ENCODE data around the gene CAPN2.

CAPN2 gene

DNA sequence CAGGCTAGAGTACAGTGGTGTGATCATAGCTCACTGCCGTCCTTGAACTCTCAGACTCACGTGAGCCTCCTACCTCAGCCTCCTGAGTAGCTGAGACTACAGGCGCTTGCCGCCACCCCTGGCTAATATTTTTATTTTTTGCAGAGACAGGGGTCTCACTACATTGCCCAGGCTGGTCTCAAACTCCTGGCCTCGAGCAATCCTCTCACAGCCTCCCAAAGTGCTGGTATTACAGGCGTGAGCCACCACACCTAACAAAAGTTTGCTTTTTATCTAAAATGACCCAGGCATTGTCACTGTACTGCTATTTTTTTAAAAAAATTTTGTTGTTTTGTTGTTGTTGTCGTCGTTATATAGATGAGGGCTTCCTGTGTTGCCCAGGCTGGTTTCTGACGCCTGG is 46.4 kb downstream of the CAPN2 start:
- no peak for DNase-seq

DNA sequence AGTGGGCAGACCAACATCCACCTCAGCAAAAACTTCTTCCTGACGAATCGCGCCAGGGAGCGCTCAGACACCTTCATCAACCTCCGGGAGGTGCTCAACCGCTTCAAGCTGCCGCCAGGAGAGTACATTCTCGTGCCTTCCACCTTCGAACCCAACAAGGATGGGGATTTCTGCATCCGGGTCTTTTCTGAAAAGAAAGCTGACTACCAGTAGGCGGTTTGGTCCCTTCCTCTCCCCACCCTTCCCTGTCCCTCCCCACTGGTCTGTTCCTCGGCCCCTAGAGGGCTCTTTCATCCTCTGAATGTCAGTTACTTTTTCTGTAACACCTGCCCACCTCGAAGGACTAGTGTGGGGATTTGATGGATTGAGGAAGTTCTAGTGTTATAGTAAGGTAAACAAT is 46.9 kb downstream of the CAPN2 start:
- DNase-seq, result no peak

DNA sequence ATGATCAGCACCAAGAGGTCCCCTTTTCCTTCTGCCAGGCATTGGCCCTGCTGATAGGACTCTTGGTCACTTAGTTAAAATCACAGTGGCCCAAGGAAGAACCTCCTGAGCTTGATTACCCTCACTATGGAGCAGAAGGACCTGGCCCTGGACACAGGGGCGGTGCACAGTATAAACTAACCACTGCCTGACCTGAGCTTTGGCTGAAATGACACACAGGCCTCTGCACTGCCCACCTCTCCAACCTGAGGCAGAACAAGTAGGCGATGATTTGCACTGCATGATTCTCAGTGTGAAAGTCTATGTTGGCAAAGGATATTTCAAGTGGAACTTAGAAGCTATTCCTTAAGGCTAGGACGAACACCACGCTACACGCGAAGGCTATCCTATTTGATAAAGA is 48.5 kb downstream of the CAPN2 start:
- no peak for DNase-seq

DNA sequence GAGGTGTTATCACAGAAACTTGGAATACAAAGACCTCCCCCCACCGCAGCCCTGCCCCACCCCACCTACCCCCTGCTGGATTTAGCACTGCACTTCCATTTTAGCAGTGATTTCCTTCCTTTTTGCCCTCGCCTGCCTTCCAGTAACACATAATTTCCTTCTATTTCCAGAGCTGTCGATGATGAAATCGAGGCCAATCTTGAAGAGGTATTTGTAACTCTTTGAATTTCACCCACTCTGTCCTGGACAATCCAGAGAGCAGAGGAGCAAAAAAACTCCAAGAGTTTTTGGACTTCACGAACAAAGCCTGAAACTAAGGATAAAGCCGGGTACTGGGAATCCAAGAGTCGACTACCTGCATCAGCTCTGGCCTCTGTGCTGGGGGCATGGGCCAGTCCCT is 49.1 kb downstream of the CAPN2 start:
- DNase-seq, result no peak

DNA sequence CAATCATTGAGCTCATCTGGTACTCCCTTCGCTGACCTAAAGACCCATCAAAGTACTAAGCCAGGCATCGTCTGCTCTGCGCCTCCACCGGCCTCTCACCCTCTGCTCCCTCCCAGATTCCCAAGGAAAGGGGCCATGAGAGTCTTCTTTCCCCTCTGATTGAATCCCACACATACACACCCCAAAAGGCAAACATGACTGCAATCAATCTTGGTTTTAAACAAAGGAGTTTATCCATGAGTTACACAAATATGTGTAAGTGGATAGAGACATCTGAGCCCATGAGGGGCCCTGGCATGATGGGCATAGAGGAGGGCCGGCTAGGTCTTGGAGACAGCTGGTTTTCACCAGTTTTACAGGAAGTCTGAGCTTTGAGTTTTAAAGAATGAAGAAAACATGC is 50.9 kb downstream of the CAPN2 start:
- DNase-seq, result no peak

DNA sequence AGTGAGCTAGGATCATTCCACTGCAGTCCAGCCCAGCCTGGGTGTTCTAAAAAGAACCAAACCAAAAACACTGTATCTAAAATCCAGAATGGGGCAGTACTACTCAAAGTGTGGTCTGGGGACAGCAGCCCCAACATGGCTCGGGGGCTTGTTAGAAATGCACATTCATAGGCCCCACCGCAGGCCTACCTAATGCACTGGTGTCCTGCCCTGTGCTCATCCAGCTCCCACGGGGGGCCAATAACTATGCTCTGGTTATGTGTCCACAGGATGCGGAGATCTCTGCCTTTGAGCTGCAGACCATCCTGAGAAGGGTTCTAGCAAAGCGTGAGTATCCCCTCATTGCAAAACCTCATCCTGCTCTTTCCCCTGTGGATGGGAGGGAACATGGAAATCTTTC is 51.5 kb downstream of the CAPN2 start:
- DNase-seq, result no peak

DNA sequence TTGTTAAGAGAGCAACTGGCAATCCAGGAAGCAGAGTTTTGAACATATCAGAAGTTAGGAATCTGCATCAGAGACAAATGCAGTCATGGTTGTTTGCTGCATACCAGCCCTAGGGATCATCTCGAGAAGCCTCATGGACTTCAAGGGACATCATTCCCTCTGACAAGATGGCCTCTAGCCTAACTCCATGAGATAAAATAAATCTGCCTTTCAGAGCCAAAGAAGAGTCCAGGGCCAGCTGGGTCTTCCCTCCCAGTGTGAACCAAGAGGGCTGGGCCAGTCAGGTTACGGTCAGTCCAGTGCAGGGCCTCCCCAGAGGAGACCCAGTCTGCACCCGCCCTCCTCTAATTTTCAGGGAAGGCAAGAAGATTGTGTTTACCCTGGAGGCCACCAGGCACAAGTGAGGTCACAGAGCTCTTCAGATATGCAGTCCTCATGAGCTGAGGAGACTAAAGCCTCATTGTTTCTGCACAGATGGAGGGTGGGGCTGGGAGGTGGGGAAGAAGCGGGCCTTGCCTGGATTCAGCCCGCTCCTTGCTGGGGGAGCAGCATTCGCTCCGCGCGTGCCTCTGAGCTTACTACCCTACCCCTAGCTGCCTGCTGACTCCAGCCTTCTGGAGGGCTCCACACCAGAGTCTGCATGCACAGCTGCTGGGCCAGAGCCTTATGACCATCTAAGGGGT is 52.8 kb downstream of the CAPN2 start:
- DNase-seq, result peak in 46 of 58 donors; percentile 11 to 88 (median 56)

DNA sequence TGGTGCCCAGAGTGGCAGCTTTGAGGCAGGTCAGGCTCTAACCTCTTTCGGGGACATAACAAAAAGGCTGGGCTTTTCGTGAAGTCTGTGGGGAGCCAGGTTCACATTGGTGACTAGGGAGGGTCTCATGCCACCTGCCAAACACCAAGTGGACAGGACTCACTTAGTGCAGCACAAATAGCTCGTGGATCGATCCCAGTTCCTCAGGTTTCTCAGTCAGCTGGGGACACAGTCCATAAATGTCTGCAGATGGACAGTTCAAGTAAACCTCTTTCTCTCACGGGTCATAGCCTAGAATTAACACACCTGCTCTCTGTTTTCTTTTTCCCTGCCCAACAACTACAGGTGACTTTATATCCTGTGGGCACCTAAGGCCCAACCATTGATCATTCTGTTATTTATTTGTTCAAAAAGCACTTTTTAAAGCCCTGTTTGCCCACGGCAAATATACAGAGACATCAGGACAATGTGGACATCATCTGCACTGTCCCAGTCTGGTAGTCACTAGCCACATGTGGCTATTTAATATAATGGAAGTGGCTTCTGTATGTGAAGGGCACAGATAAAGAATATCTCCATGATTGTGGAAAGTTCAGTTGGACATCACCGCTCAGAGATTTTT is 53.5 kb downstream of the CAPN2 start:
- DNase-seq, result no peak

DNA sequence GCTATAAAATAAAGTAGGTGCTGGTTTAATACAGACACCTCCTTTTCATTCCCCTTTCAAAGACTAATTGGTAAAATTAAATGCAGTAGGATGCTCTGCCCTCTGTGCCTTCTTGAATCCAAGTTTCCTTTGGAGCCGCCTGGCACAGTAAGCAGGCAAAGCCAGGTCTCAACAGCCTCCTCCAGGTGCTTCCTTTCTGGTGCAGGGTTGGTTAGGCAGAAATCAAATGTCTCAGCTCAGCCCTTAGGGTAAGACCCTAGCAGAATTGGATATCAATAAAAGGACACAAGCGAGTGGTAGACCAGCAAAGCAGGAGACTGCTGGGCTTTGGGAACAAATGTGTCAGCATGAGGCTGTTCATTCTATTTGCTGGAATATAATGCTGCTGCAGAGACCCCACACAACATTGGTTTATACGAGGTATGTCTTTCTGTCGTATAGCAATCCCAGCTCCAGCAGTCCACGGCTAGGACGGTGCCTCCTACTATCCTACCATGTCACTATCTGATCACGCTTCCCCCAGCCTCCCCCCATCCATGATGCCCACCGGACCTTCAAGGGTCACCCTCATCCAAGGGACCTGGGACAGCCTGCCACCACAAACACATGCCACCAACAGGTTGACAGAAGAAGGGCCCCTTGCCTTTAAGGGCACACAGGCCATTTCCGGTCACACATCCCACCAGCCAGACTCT is 58.4 kb downstream of the CAPN2 start:
- DNase-seq, result no peak

DNA sequence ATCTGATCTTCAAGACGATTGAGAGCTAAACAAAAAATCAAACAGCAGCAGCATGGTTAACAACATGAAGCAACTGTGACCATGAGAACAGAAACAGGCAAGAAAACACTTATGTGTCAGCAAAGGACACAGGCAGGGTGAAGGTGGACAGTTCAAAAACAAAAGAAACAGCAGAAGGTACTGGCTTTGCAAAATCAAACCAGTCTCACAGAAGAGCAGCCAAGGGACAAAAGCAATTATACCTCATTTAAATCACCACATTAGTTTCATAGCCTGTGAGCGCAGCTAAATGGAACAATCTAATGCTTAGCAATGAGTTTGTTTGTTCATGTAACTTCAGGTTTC is 59.1 kb downstream of the CAPN2 start:
- DNase-seq, result no peak

DNA sequence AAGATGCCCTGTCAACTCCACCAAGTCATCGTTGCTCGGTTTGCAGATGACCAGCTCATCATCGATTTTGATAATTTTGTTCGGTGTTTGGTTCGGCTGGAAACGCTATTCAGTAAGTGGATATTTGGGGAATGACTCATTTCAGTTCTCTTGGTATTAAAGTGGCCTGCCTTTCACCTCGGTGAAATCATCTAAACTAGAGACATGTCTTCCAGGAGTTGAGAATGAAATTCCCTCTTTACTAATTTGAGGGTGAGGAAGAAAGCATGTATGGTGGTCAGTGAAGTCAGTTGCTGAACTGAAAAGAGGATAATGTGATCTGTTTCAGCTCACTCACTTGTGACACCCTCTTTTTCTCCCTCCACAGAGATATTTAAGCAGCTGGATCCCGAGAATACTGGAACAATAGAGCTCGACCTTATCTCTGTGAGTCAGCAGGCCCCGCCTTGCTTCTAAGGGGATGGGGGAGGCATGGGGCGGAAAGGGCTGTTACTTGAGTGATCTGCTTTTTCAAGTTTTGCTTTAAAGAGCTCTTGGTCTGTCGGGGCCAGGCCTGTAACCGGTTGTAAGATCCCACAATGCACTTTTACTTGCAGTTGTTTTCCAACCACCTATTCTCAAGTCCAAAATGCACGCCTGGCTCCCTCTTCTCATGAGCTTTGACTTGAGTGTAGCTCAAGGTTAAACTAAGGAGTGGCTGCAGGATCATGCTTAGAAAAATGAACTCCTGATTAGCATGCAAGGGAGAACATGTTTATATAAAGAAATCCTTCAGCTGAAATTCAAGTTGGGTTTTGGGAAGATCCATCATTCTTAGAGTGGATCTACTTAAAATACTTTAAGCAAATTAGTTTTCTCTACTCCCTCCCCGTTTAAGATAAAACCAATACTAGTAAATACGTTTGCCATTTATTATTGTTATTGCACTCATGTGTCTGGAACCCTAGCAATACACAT is 59.8 kb downstream of the CAPN2 start:
- peak in 6 of 58 donors; percentile 11 to 43 (median 21) for DNase-seq

DNA sequence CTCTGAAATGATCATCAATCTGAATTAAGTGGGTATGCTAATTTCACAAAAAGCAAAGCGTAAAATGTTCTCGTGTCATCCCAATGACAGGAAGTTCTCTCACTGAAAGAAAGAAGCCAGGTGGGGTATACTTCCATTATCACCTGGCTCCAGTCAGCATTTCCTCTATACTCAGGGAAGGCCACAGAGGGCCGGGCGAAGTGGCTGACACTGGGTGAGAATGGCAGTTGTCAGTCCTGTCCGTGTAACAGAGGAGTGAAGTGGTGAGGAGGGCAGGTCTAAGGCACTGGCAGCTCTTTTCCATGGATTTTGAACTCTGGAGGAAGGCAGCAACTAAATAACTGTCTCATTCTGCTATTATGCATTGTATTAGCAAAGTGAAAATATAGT is 60.4 kb downstream of the CAPN2 start:
- no peak for DNase-seq

DNA sequence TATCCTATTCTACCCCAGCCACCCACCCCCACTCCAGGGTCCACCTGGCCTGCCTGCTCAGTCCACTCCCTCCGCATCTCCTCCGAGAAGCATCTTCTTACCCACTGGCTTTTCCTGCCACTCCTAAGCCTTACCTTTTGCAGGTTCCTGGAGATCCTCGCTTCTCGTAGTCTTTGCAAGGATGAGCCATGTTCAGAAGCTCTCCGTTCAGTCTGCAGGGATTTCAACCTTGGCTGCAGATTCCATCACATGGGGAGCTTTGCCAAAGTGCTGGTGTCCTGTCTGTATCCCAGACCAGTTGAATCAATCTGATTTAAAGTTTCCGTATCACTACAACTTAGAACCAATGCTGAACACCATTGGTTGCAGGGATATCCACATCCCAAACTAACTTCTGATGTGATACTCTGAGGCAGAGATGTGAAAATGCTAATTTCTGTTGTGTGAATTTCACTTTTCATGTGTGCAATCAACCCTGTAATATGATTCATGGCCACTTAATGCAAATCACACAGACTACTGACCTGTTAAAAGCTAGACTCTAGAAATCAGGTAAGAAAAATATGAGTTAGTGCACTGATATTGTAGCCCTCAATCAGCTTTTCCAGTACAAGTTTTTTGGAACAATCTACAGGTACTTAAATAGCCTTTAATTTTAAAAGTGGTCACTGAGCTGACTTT is 61.9 kb downstream of the CAPN2 start:
- no peak for DNase-seq

DNA sequence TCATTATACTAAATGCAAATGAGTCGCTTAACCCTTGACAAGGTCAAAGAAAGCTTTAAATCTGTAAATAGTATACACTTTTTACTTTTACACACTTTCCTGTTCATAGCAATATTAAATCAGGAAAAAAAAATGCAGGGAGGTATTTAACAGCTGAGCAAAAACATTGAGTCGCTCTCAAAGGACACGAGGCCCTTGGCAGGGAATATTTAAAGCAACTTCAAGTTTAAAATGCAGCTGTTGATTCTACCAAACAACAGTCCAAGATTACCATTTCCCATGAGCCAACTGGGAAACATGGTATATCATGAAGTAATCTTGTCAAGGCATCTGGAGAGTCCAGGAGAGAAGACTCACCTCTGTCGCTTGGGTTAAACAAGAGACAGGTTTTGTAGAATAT is 62.7 kb downstream of the CAPN2 start:
- DNase-seq, result no peak

DNA sequence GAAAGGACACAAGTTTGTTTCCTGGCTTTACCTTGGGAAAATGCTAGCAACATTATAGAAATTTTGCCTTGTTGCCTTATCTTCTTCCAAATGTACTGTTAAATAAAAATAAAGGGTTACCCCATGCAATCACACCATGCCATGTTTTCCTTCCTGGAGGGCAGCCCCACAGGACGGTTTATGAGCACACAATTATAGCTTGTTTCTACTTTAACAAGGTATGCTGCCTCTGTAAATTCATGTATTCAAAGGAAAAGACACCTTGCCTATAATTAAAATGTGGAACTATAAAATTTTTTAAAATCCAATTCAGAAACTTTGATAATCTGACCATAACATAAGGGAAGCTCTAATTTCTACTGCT is 63.4 kb downstream of the CAPN2 start:
- DNase-seq, result no peak

DNA sequence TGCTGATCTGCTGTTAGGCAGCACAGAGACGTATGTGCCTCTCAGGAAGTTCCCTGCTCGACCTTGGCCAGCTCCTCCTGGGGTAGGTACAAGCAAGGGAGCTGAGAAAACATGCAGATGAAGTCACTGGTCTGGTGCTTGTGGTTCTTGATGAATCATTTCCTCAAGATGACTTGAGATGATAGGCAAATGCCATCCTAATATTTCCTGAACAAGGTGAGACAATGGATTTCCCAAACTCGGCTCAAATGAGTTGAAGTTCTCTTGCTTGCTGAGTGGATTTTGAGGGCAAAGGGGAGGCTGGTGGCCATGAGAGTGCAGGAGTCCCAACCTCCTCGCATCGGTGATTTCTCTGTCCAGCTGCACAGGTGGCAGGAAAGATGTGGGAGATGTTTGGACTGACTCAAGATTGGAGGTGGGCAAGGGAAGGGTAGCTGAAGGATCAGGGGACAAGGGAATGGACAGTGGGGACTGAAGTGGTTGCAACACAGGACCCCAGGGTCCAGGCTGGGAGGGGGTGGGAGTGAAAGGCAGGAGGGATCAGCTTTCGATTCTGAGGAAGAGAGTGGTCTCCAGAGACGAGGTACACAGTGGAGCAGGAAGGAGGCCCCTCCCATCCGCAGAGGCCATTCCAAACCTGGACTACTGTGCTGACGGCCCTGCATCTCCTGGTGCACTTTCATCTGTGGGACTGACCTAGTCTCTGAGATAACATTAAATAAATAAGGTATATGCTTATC is 63.9 kb downstream of the CAPN2 start:
- no peak for DNase-seq

DNA sequence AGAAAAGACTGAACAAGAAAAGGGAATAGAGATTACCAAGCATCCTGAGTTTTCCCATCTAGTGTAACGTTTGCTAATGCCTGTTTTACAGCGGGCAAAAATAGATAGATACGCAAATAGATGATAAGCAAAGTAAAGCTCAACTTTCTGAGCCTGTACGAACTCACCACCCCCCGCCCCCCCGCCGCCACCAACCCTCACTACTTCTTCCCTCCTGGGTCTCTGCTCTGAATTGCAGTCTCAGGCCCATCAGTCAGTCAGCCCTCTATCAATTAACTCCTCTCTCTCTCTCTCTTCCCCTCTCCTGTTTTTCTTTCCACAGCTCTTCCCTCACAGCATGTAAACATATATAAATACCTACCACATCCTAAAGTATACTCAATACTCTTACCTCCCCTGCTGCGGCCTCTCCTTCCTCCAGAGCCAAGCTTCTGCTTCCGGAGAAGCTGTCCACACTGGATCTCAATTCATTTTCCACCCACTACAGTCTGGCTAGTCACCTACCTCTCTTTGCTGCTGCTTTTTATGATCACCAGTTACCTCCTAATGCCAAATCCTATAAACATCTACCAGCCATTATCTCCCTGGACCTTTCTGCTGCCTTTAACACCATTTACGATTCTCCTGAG is 64.6 kb downstream of the CAPN2 start:
- DNase-seq, result no peak

DNA sequence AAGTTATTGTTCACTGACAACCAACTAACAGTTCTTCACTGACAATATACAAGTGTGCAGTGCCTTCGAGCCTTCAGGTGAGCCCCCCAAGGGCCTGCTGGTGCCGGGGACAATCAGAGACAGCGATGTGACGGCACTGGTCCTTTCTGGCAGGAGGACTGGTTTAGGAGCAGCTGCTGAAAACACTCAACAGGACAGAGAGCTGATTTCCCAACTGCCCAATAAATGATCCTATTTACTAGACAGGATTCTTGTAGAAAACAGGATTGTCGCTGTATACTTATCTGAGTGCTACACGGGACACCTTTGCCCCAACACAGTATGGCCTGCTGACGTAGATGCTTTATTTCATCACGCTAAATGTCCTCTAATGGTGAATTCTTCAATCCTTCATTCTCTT is 68.0 kb downstream of the CAPN2 start:
- peak in 2 of 58 donors; percentile 13 to 33 for DNase-seq

DNA sequence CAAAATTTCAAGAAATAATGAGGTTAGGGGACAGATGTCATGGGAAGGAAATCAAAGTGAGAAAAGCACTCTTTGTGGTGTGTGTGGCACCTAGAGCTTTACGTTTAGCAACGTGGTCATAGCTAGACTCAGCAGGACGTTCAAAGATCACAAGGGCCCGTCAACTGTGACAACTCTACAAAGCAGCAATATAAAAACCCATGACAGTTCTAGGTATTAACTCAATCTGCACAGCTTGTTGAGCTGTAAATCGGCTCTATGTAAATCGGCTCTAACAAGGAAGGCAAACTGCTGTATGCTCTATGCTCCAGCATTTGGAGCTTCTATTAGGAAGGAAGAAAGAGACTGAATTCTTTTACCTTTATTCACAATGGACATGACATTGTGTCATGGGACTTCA is 68.6 kb downstream of the CAPN2 start:
- no peak for DNase-seq

DNA sequence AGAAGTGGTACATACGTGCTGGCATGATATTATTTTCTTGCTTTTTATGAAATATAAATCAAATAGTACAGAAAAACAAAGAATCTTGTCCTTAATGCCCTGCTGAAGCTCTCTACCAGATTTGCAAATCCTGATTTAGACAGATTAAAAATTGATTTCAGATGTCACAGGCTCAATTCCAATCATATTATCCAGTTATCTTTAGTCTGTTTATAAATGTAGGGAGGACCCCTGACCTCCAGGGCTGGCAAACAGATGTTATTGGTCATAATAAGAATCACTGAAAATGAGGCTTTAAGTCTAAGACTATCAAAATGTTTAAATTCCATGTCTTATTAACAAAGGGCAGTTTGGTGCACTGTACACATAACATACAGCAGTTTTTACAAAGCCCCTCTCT is 71.3 kb downstream of the CAPN2 start:
- no peak for DNase-seq

Measured in anterior cingulate cortex (tissue), 58 donors.